H1 (cell line): ENCODE results near the gene INPP5A. TPM values are rescaled to one million over a fixed set of nuclear protein-coding genes. Genes with fewer than 3 reads are reported as not detected.

Experiments used
- CTCF ChIA-PET: fragments of 300-600 bp; sonication (Branson Sonifier 250); formaldehyde crosslinking; loops from one replicate; lab custom pipeline; 2021; ENCODE audit not compliant: partially characterized antibody; lab: Charles Lee
- POLR2A ChIA-PET: fragments of 300-600 bp; sonication (Branson Sonifier 250); formaldehyde crosslinking; loops from one replicate; lab custom pipeline; 2021; ENCODE audit warnings: inconsistent platforms; ENCODE audit not compliant: partially characterized antibody; lab: Charles Lee
- DNase-seq, 2 experiments: peaks; one replicate each; pipeline versions ENCODE4 v3.0.0 to v3.0.0-alpha.2; 2010 to 2022; ENCODE audit warnings: low spot score in 2 of 2, low read depth in 1 of 2, mixed read lengths in 1 of 2
- FAIRE-seq: peaks from 2 replicates; lab custom pipeline; 2011; peaks lifted over from hg19 to GRCh38; lab: Jason Lieb, UNC
- H2AFZ ChIP-seq: 2 replicates; pipeline ENCODE4 v1.8.1; 2012; ENCODE audit warnings: low read length, inconsistent platforms
- H2AK5ac ChIP-seq: 2 replicates; pipeline ENCODE4 v1.6.1; 2013; ENCODE audit warnings: low read depth, low read length
- H2BK120ac ChIP-seq: replicated peaks from 2 replicates; pipeline ENCODE3; 2013; ENCODE audit warnings: low read depth, low read length, inconsistent platforms
- H2BK12ac ChIP-seq: 2 replicates; pipeline ENCODE4 v1.6.1; 2013; ENCODE audit warnings: low read depth, low read length
- H2BK15ac ChIP-seq: 2 replicates; pipeline ENCODE4 v1.6.1; 2013; ENCODE audit warnings: low read length
- H2BK20ac ChIP-seq: 2 replicates; pipeline ENCODE4 v1.6.1; 2013; ENCODE audit warnings: low read length
- H2BK5ac ChIP-seq: 2 replicates; pipeline ENCODE4 v1.6.1; 2013; ENCODE audit warnings: low read depth, low read length
- H3K14ac ChIP-seq: 2 replicates; pipeline ENCODE4 v1.6.1; 2013; ENCODE audit warnings: inconsistent platforms; ENCODE audit not compliant: insufficient read length
- H3K18ac ChIP-seq: 2 replicates; pipeline ENCODE4 v1.6.1; 2013; ENCODE audit warnings: low read length; ENCODE audit errors: extremely low read depth
- H3K23ac ChIP-seq: 2 replicates; pipeline ENCODE4 v1.6.1; 2013; ENCODE audit warnings: inconsistent platforms; ENCODE audit not compliant: insufficient read length
- H3K23me2 ChIP-seq: 2 replicates; pipeline ENCODE4 v1.6.1; 2013; ENCODE audit warnings: low read depth, low read length
- H3K27ac ChIP-seq: 2 replicates; pipeline ENCODE4 v1.6.1; 2011; ENCODE audit warnings: low read depth, low read length, inconsistent platforms
- H3K27me3 ChIP-seq, 4 experiments: replicated peaks in 1 of 4; 1 replicate in 1 of 4; 2 replicates in 3 of 4; pipeline versions ENCODE4 v1.6.1 to v1.8.1; 2011 to 2013; ENCODE audit warnings: low read length in 3 of 4, mild to moderate bottlenecking in 3 of 4, inconsistent platforms in 2 of 4, mixed read lengths in 2 of 4, moderate library complexity in 1 of 4; ENCODE audit not compliant: control insufficient read depth in 3 of 4, insufficient read depth in 3 of 4; ENCODE audit errors: extremely low read depth in 1 of 4
- H3K36me3 ChIP-seq, 4 experiments: 2 replicates each; pipeline versions ENCODE4 v1.6.1 to v1.8.1; 2011 to 2013; ENCODE audit warnings: mild to moderate bottlenecking in 4 of 4, low read length in 3 of 4, moderate library complexity in 2 of 4, control low read depth in 1 of 4, inconsistent platforms in 1 of 4; ENCODE audit not compliant: insufficient read depth in 4 of 4, control insufficient read depth in 2 of 4
- H3K4ac ChIP-seq: replicated peaks from 2 replicates; pipeline ENCODE3; 2013; ENCODE audit warnings: low read length, low read depth, mixed read lengths, inconsistent platforms; ENCODE audit not compliant: insufficient read length
- H3K4me1 ChIP-seq, 4 experiments: replicated peaks in 1 of 4; 1 replicate in 1 of 4; 2 replicates in 3 of 4; pipeline versions ENCODE4 v1.6.1 to v1.8.1; 2011 to 2013; ENCODE audit warnings: low read length in 3 of 4, inconsistent platforms in 2 of 4, mixed read lengths in 1 of 4; ENCODE audit not compliant: insufficient read depth in 4 of 4, control insufficient read depth in 3 of 4
- H3K4me2 ChIP-seq, 2 experiments: 2 replicates each; pipeline versions ENCODE4 v1.6.1 to v1.8.1; 2011 to 2013; ENCODE audit warnings: low read depth in 2 of 2, low read length in 2 of 2, control low read depth in 1 of 2, inconsistent platforms in 1 of 2, mild to moderate bottlenecking in 1 of 2; ENCODE audit not compliant: insufficient read depth in 1 of 2
- H3K4me3 ChIP-seq, 4 experiments: fragments of 200-600, 300-600 bp in 1 of 4; sonication (generic), shearing (Covaris generic), sonication (Bioruptor Twin) in 1 of 4; 2 replicates each; pipeline versions ENCODE4 v1.5.1 to v1.8.1; 2011 to 2016; ENCODE audit warnings: low read length in 4 of 4, low read depth in 3 of 4, control low read depth in 2 of 4, inconsistent platforms in 2 of 4, mild to moderate bottlenecking in 2 of 4, mixed read lengths in 1 of 4, moderate library complexity in 1 of 4; ENCODE audit not compliant: insufficient read depth in 2 of 4; ENCODE audit errors: extremely low read depth in 1 of 4
- H3K56ac ChIP-seq: replicated peaks from 2 replicates; pipeline ENCODE3; 2013; ENCODE audit warnings: low read depth, mild to moderate bottlenecking, mixed read lengths, low read length, inconsistent platforms; ENCODE audit not compliant: insufficient read length
- H3K79me1 ChIP-seq: 2 replicates; pipeline ENCODE4 v1.6.1; 2013; ENCODE audit warnings: low read depth, low read length, control low read depth
- H3K79me2 ChIP-seq, 2 experiments: 2 replicates each; pipeline versions ENCODE4 v1.6.1 to v1.8.1; 2012 to 2013; ENCODE audit warnings: low read length in 2 of 2, mild to moderate bottlenecking in 2 of 2, inconsistent platforms in 1 of 2; ENCODE audit not compliant: insufficient read depth in 2 of 2, control insufficient read depth in 1 of 2
- H3K9ac ChIP-seq, 4 experiments: replicated peaks in 1 of 4; 1 replicate in 1 of 4; 2 replicates in 3 of 4; pipeline versions ENCODE4 v1.6.1 to v1.8.1; 2011 to 2013; ENCODE audit warnings: low read depth in 3 of 4, low read length in 3 of 4, control low read depth in 2 of 4, mild to moderate bottlenecking in 2 of 4, moderate library complexity in 2 of 4, inconsistent platforms in 1 of 4; ENCODE audit errors: extremely low read depth in 1 of 4
- H3K9me3 ChIP-seq, 2 experiments: 2 replicates each; pipeline versions ENCODE4 v1.6.1 to v1.8.1; 2012 to 2013; ENCODE audit warnings: mild to moderate bottlenecking in 2 of 2, moderate library complexity in 2 of 2, control low read depth in 1 of 2, inconsistent platforms in 1 of 2, low read depth in 1 of 2, low read length in 1 of 2, mixed read lengths in 1 of 2; ENCODE audit not compliant: insufficient read depth in 2 of 2
- H4K20me1 ChIP-seq, 2 experiments: replicated peaks in 1 of 2; 2 replicates each; pipeline versions ENCODE3 to v1.8.1; 2011 to 2013; ENCODE audit warnings: inconsistent platforms in 2 of 2, low read length in 2 of 2, mild to moderate bottlenecking in 1 of 2; ENCODE audit not compliant: insufficient read depth in 2 of 2, control insufficient read depth in 1 of 2
- H4K5ac ChIP-seq: 2 replicates; pipeline ENCODE4 v1.6.1; 2013; ENCODE audit warnings: low read length, low read depth, mixed read lengths, inconsistent platforms; ENCODE audit not compliant: insufficient read length
- H4K8ac ChIP-seq: 2 replicates; pipeline ENCODE4 v1.8.0; 2013; ENCODE audit warnings: mild to moderate bottlenecking, moderate library complexity, low read length, inconsistent platforms; ENCODE audit not compliant: insufficient read depth; ENCODE audit errors: extremely low read depth
- H4K91ac ChIP-seq: replicated peaks from 2 replicates; pipeline ENCODE3; 2013; ENCODE audit warnings: low read length, mixed read lengths, inconsistent platforms; ENCODE audit not compliant: insufficient read length
- GABPA ChIP-seq: IDR thresholded peaks from 2 replicates; pipeline ENCODE4 v1.6.1; 2011; ENCODE audit warnings: mild to moderate bottlenecking, low read length, moderate library complexity, borderline replicate concordance; ENCODE audit not compliant: insufficient read depth
- JUN ChIP-seq: IDR thresholded peaks from 2 replicates; pipeline ENCODE4 v1.6.1; 2011; ENCODE audit warnings: low read depth, mild to moderate bottlenecking, improper control_type of control experiment, low read length
- RNF2 ChIP-seq: fragments of 200-900, 300-1000 bp; sonication (generic); IDR thresholded peaks from 2 replicates; pipeline ENCODE4 v1.7.1; 2016; ENCODE audit warnings: borderline replicate concordance, low read depth, mild to moderate bottlenecking, antibody characterized with exemption, low read length; ENCODE audit not compliant: poor library complexity, severe bottlenecking; ENCODE audit errors: missing control alignments
- SAP30 ChIP-seq: fragments of 300-600 bp; sonication (generic); IDR thresholded peaks from 2 replicates; pipeline ENCODE4 v1.7.1; 2012; ENCODE audit warnings: low read length, moderate library complexity, mild to moderate bottlenecking, inconsistent platforms; ENCODE audit not compliant: insufficient read depth, insufficient replicate concordance
- SP1 ChIP-seq: IDR thresholded peaks from 2 replicates; pipeline ENCODE4 v1.6.1; 2011; ENCODE audit warnings: low read depth, low read length
- TEAD4 ChIP-seq: IDR thresholded peaks from 2 replicates; pipeline ENCODE4 v1.6.1; 2012; ENCODE audit warnings: low read depth, low read length, inconsistent platforms, mixed read lengths
- WGBS, 2 experiments: shearing (Covaris generic) in 1 of 2; methylation state at CpG; one replicate each; pipeline versions ENCODE4 v1.1.6 to v1.1.7; 2013 to 2015; ENCODE audit warnings: low lambda C conversion rate in 2 of 2, mixed read lengths in 2 of 2, inconsistent platforms in 1 of 2, low coverage in 1 of 2, missing lambda C conversion rate in 1 of 2; ENCODE audit not compliant: insufficient replicate concordance in 2 of 2, insufficient coverage in 1 of 2, insufficient read length in 1 of 2; ENCODE audit errors: extremely low coverage in 1 of 2, missing lambda C conversion rate in 1 of 2; 5-methylcytosine and 5-hydroxymethylcytosine counted together
- polyA plus RNA-seq, 7 experiments: library from polyadenylated mRNA; depleted of rRNA in 3 of 7; stranded (reverse) in 5 of 7; unstranded in 2 of 7; fragments of >200 nt in 5 of 7; fragments of 200-250 nt in 2 of 7; gene quantifications; 1 replicate in 5 of 7; 2 replicates in 1 of 7; 4 replicates in 1 of 7; pipeline versions ENCODE4 v1.2.1 to v1.2.3, GENCODE V29; 2011 to 2013; ENCODE audit warnings: missing spikeins in 2 of 7, mixed read lengths in 2 of 7
- total RNA-seq: library from RNA; stranded (reverse); fragmentation: NEBNext Ultra II Directional; extraction: Animal tissue kit (Norgen Biotek cat#: 25700); gene quantifications from 2 replicates; pipeline ENCODE4 v1.2.1, GENCODE V29; 2021

The INPP5A gene
- total and polyA plus RNA-seq, 2 of the 8 experiments (the other 6 are each of a cell fraction or from before 2014, with no cell fraction given), result 19.7 to 27.5 TPM

DNA sequence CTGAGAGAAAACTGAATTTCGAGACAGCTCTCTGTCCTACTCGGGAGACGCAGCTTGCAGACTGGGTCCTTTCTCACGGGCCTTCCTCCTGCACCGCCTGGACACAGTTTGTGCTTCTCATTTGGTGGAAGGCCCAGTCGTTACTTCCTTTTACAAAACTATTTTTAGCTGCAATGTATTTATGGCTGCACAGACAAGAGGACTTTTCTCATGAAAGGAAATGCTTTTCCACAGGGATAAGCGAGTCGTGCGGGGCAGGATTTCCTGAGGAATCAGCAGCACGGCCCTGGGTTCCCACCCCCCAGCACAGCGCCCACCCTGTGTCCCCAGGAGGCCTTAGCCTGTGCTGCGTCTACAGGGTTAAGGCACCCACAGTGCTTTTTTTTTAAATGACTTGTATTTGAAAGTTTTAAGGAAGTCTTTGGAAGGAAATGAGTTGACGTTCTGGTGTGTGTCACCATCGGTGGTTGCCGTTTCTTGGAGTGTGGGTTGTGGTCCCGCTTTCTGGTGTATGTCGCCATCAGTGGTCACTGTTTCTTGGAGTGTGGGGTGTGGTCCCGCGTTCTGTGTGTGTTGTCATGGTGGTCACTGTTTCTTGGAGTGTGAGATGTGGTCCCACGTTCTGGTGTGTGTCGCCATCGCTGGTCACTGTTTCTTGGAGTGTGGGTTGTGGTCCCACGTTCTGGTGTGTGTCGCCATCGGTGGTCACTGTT lies 50.9 kb downstream of the INPP5A start:
- H4K8ac ChIP-seq, result no peak overlapping the region
- H3K4me2 ChIP-seq, result no peak overlapping the region
- H2BK20ac ChIP-seq, result no peak overlapping the region
- H3K23ac ChIP-seq, result no peak overlapping the region
- DNase-seq (no peak), FAIRE-seq (no peak)
- no peak overlapping the region for H3K4me3 ChIP-seq
- no peak overlapping the region for H3K4ac ChIP-seq
- no peaks in the 10 kb centered on the region for H3K27me3 ChIP-seq
- H2AFZ ChIP-seq, result no peak overlapping the region
- no peak overlapping the region for H4K5ac ChIP-seq
- no peaks in the 10 kb centered on the region for H3K36me3 ChIP-seq
- H3K4me1 ChIP-seq, result peaks cover 0 to 4% (median under 1%) of the 10 kb centered on the region in 4 experiments; a peak in 2 of 7 replicates
- no peak overlapping the region for H3K14ac ChIP-seq
- H4K20me1 ChIP-seq, result peaks cover 2 to 11% of the 10 kb centered on the region in 2 experiments
- H2BK5ac ChIP-seq, result no peak overlapping the region
- no peak overlapping the region for H4K91ac ChIP-seq
- H3K18ac ChIP-seq, result no peak overlapping the region
- CTCF ChIA-PET, result interaction anchor here (0.9 to 1.1 kb wide), 2 partner anchors 17 to 65 kb away, joined by 3 read pairs; no protein-coding TSS in a partner anchor
- POLR2A ChIA-PET, result interaction anchor here (0.6 kb wide), 1 partner anchor 12 kb away, joined by 3 read pairs; no protein-coding TSS in a partner anchor
- no peaks in the 10 kb centered on the region for H3K9me3 ChIP-seq
- no peak overlapping the region for H3K27ac ChIP-seq
- no peak overlapping the region for H3K56ac ChIP-seq
- H2AK5ac ChIP-seq, result no peak overlapping the region
- no peak overlapping the region for H3K9ac ChIP-seq
- H3K23me2 ChIP-seq, result no peaks in the 10 kb centered on the region
- H2BK15ac ChIP-seq, result no peak overlapping the region
- H3K79me1 ChIP-seq, result peaks cover 14% of the 10 kb centered on the region
- no peak overlapping the region for H2BK12ac ChIP-seq
- H3K79me2 ChIP-seq, result peaks cover 0 to 13% of the 10 kb centered on the region in 2 experiments; a peak in 2 of 4 replicates
- no peak overlapping the region for H2BK120ac ChIP-seq
- 92% methylated on average over 25 of the region's 25 CpGs; no CpG with 5 or more reads in 1 of the 2 experiments for WGBS, 2 experiments
- TF ChIP-seq JUN (no peak), GABPA (no peak), SP1 (no peak), SAP30 (no peak), TEAD4 (no peak), RNF2 (no peak)
